AG04450 (cell line): ENCODE results near the gene MIR17HG. TPM values are rescaled to one million over a fixed set of nuclear protein-coding genes. Genes with fewer than 3 reads are reported as not detected.

Experiments used
- CTCF ChIA-PET: fragments of 300-600, 350-600 bp; formaldehyde crosslinking; extraction: SDS; loops from one replicate; lab custom pipeline; 2022; ENCODE audit warnings: antibody characterized with exemption, inconsistent platforms; lab: Charles Lee
- POLR2A ChIA-PET: fragments of 350-600 bp; formaldehyde crosslinking; extraction: SDS; loops from one replicate; lab custom pipeline; 2021; ENCODE audit warnings: antibody characterized with exemption, inconsistent platforms; lab: Yijun Ruan, JAX
- DNase-seq: peaks from one replicate; pipeline ENCODE4 v3.0.0-alpha.2; 2011; ENCODE audit warnings: low read depth, low spot score
- H3K27ac ChIP-seq: one replicate; pipeline ENCODE4 v1.5.1; 2012; ENCODE audit warnings: low read depth, low read length, control low read depth
- H3K27me3 ChIP-seq: one replicate; pipeline ENCODE4 v1.6.0; 2012; ENCODE audit warnings: low read length; ENCODE audit not compliant: control insufficient read depth, insufficient read depth
- H3K4me3 ChIP-seq: 2 replicates; pipeline ENCODE4 v1.5.1; 2011; ENCODE audit warnings: mild to moderate bottlenecking, low read depth, low read length, control low read depth
- H3K9me3 ChIP-seq: 2 replicates; pipeline ENCODE4 v1.5.1; 2012; ENCODE audit warnings: low read length; ENCODE audit not compliant: control insufficient read depth, insufficient read depth
- CTCF ChIP-seq: IDR thresholded peaks from 2 replicates; pipeline ENCODE4 v1.5.1; 2011; ENCODE audit warnings: low read depth, low read length, control low read depth, inconsistent platforms
- polyA plus RNA-seq: library from polyadenylated mRNA; depleted of rRNA; stranded (reverse); fragments of >200 nt; gene quantifications from 2 replicates; pipeline ENCODE4 v1.2.3, GENCODE V29; 2011

The MIR17HG gene
- polyA plus RNA-seq, 1 experiment: 1.3 TPM

DNA sequence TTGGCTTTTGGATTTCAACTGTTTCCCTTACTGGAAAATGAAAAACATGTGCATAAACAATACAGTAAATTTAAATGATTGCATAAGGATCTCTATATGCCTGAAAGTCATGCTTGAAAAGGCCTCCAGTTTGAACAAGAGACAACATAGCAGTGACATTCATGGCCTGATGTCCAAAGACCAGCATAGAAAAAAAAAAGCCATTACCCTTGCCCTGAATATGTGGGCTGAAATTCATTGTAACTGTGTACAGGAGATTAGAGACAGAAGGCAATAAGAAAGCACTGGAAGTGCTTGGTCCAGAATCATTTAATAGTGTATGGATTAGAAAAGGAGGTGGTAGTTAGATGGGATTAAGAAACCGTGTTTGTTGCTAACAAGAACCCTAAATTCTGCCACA is 15.4 kb downstream of the MIR17HG start:
- Histone ChIP-seq H3K4me3 (no peak overlapping the region), H3K9me3 (no peaks in the 10 kb centered on the region), H3K27ac (no peak overlapping the region), H3K27me3 (no peaks in the 10 kb centered on the region)
- CTCF ChIA-PET: no interaction called here
- POLR2A ChIA-PET: no interaction called here
- no peak for TF ChIP-seq CTCF
- DNase-seq: no peak

GRCh38 chr13:91368101-91368500 is 20.6 kb downstream of the MIR17HG start:
- Histone ChIP-seq H3K27me3 (no peaks in the 10 kb centered on the region), H3K27ac (no peak overlapping the region), H3K9me3 (no peaks in the 10 kb centered on the region), H3K4me3 (no peak overlapping the region)
- POLR2A ChIA-PET: no interaction called here
- CTCF ChIA-PET: no interaction called here
- DNase-seq: no peak
- no peak for TF ChIP-seq CTCF

GRCh38 chr13:91368676-91369440 is 21.4 kb downstream of the MIR17HG start:
- Histone ChIP-seq H3K4me3 (no peak overlapping the region), H3K9me3 (no peaks in the 10 kb centered on the region), H3K27me3 (no peaks in the 10 kb centered on the region), H3K27ac (no peak overlapping the region)
- POLR2A ChIA-PET: no interaction called here
- TF ChIP-seq CTCF: no peak
- CTCF ChIA-PET: no interaction called here
- no peak for DNase-seq

GRCh38 chr13:91369441-91369831 is 21.9 kb downstream of the MIR17HG start:
- ChIA-PET POLR2A (no interaction called here), CTCF (no interaction called here)
- Histone ChIP-seq H3K9me3 (no peaks in the 10 kb centered on the region), H3K27me3 (no peaks in the 10 kb centered on the region), H3K27ac (no peak overlapping the region), H3K4me3 (no peak overlapping the region)
- DNase-seq: no peak
- TF ChIP-seq CTCF: no peak

DNA sequence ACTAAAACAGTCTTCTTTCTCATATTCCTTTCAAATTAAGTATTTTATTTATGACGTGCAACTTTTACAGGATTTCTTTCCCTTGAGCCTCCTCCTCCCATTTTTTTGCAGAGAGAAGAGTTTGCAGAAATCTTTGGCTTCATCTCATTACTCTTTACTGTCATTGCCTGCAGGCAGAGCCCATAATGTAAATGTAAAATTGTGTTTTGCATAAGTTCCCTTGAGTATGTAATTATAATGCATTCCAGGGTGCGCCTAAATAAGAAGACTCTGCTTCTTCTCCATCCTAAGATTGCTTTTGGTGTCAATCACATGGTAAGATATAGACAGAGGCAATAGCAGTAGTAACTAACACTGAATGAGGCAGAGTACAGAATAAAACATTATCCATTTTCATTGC is 23.0 kb downstream of the MIR17HG start:
- no peaks in the 10 kb centered on the region for H3K9me3 ChIP-seq
- H3K27me3 ChIP-seq: no peaks in the 10 kb centered on the region
- ChIA-PET CTCF (no interaction called here), POLR2A (no interaction called here)
- H3K4me3 ChIP-seq: no peak overlapping the region
- no peak for TF ChIP-seq CTCF
- H3K27ac ChIP-seq: no peak overlapping the region
- no peak for DNase-seq
